DOHH2 (cell line): ENCODE results near the gene IL1RAPL1.

Source experiments
- H3F3A ChIP-seq: fragments of 200-600 bp; sonication (generic), shearing (Covaris generic); 2 replicates; pipeline ENCODE4 v1.6.0; 2016; ENCODE audit warnings: antibody characterized with exemption, mild to moderate bottlenecking; ENCODE audit not compliant: control insufficient read depth, insufficient read depth
- H3K27ac ChIP-seq: fragments of 200-600 bp; sonication (generic); 2 replicates; pipeline ENCODE4 v1.5.1; 2014; ENCODE audit warnings: low read depth, mild to moderate bottlenecking, low read length, moderate library complexity
- H3K27me3 ChIP-seq: fragments of 200-600 bp; sonication (generic); 2 replicates; pipeline ENCODE4 v1.6.1; 2014; ENCODE audit warnings: mild to moderate bottlenecking, low read length, mixed read lengths; ENCODE audit not compliant: control insufficient read depth
- H3K36me3 ChIP-seq: fragments of 200-600 bp; sonication (generic); 2 replicates; pipeline ENCODE4 v1.6.1; 2014; ENCODE audit warnings: mild to moderate bottlenecking, low read length, moderate library complexity, mixed read lengths; ENCODE audit not compliant: control insufficient read depth
- H3K4me1 ChIP-seq: fragments of 200-600 bp; sonication (generic); 2 replicates; pipeline ENCODE4 v1.6.1; 2014; ENCODE audit warnings: mild to moderate bottlenecking, low read length, mixed read lengths; ENCODE audit not compliant: control insufficient read depth
- H3K4me2 ChIP-seq: fragments of 200-600 bp; sonication (generic); 2 replicates; pipeline ENCODE4 v1.6.0; 2014; ENCODE audit warnings: mild to moderate bottlenecking, low read length, moderate library complexity
- H3K4me3 ChIP-seq: fragments of 200-600 bp; sonication (generic); 2 replicates; pipeline ENCODE4 v1.5.1; 2014; ENCODE audit warnings: mild to moderate bottlenecking, low read length, mixed read lengths
- H3K79me2 ChIP-seq: fragments of 200-600 bp; sonication (generic); 2 replicates; pipeline ENCODE4 v1.6.1; 2014; ENCODE audit warnings: mild to moderate bottlenecking, low read length, mixed read lengths; ENCODE audit not compliant: control insufficient read depth
- H3K9me2 ChIP-seq: fragments of 200-600 bp; sonication (generic); replicated peaks from 2 replicates; pipeline ENCODE4 v1.6.1; 2014; ENCODE audit warnings: mild to moderate bottlenecking, low read length, mixed read lengths; ENCODE audit not compliant: control insufficient read depth
- H3K9me3 ChIP-seq: fragments of 200-600 bp; sonication (generic); 2 replicates; pipeline ENCODE4 v1.6.1; 2014; ENCODE audit warnings: antibody characterized with exemption, low read length, mixed read lengths; ENCODE audit not compliant: control insufficient read depth, insufficient read depth
- H4K20me1 ChIP-seq: fragments of 200-600 bp; sonication (generic); 2 replicates; pipeline ENCODE4 v1.6.0; 2014; ENCODE audit warnings: low read depth, mild to moderate bottlenecking, antibody characterized with exemption, low read length, moderate library complexity; ENCODE audit not compliant: control insufficient read depth, insufficient read depth
- EZH2phosphoT487 ChIP-seq: fragments of 200-600 bp; sonication (generic); IDR thresholded peaks from 2 replicates; pipeline ENCODE4 v1.6.1; 2017; ENCODE audit warnings: borderline replicate concordance, mild to moderate bottlenecking, antibody characterized with exemption, low read length, moderate library complexity, mixed read lengths
- TF ChIP-seq, protein P1 (sequence below): fragments of 200-600 bp; sonication (generic); IDR thresholded peaks from one replicate; pipeline ENCODE4 v1.5.1; 2014; ENCODE audit warnings: antibody characterized with exemption, mild to moderate bottlenecking, low read depth, low read length; ENCODE audit not compliant: poor library complexity, severe bottlenecking

The IL1RAPL1 gene

DNA sequence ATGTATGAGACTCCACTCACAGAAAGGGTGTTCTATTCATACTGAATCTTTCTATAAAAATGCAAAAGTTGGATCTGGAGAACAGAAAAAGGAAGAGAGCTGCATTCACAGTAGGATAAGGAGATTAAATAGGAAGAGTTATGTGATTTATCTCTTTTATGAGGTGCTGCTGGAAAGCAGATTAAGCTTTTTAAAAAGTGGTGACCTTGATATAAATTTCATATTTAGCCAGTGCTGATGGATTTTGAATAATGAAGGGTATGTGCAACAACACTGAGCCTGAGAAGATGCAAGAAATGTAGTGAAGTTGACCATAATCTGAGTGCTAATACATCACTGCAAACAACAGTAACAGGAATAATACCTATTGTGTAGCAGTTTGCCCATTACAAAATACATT, 795.6 kb downstream of the IL1RAPL1 start:
- Histone ChIP-seq H3K9me2 (no peaks in the 10 kb centered on the region), H4K20me1 (no peaks in the 10 kb centered on the region)

DNA sequence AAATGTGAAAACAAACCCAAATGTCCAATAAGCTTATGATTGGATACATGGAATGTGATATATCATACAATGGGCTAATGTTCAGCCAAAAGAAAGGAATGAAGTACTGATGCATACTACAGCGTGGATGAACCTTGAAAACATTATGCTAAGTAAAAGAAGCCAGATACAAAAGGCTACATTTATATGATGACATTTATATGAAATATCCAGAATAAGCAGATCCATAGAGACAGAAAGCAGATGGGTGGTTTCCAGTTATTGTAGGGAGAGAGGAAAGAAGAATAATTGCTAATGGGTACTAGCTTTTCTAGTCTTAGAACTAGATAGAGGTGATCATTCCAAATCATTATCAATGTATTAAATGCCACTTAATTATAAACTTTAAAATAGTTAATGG, 801.3 kb downstream of the IL1RAPL1 start:
- Histone ChIP-seq H3K27me3 (no peaks in the 10 kb centered on the region), H3K27ac (no peak overlapping the region), H3K36me3 (no peaks in the 10 kb centered on the region), H3K4me1 (no peaks in the 10 kb centered on the region), H3K4me2 (no peak overlapping the region), H3F3A (no peaks in the 10 kb centered on the region), H3K9me2 (no peaks in the 10 kb centered on the region), H4K20me1 (no peaks in the 10 kb centered on the region), H3K79me2 (no peaks in the 10 kb centered on the region), H3K9me3 (no peaks in the 10 kb centered on the region), H3K4me3 (no peak overlapping the region)
- TF ChIP-seq EZH2phosphoT487: no peak
- TF ChIP-seq, protein P1, sequence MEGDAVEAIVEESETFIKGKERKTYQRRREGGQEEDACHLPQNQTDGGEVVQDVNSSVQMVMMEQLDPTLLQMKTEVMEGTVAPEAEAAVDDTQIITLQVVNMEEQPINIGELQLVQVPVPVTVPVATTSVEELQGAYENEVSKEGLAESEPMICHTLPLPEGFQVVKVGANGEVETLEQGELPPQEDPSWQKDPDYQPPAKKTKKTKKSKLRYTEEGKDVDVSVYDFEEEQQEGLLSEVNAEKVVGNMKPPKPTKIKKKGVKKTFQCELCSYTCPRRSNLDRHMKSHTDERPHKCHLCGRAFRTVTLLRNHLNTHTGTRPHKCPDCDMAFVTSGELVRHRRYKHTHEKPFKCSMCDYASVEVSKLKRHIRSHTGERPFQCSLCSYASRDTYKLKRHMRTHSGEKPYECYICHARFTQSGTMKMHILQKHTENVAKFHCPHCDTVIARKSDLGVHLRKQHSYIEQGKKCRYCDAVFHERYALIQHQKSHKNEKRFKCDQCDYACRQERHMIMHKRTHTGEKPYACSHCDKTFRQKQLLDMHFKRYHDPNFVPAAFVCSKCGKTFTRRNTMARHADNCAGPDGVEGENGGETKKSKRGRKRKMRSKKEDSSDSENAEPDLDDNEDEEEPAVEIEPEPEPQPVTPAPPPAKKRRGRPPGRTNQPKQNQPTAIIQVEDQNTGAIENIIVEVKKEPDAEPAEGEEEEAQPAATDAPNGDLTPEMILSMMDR: no peak

More for the DNA sequence above, 795.6 kb downstream of the IL1RAPL1 start:
- H3K4me2 ChIP-seq: no peak overlapping the region
- TF ChIP-seq, protein P1: no peak
- TF ChIP-seq EZH2phosphoT487: no peak
- no peaks in the 10 kb centered on the region for H3K27me3 ChIP-seq
- no peaks in the 10 kb centered on the region for H3F3A ChIP-seq
- H3K4me1 ChIP-seq: no peaks in the 10 kb centered on the region
- no peak overlapping the region for H3K4me3 ChIP-seq
- no peak overlapping the region for H3K27ac ChIP-seq
- no peaks in the 10 kb centered on the region for H3K9me3 ChIP-seq
- no peaks in the 10 kb centered on the region for H3K79me2 ChIP-seq
- H3K36me3 ChIP-seq: no peaks in the 10 kb centered on the region

DNA sequence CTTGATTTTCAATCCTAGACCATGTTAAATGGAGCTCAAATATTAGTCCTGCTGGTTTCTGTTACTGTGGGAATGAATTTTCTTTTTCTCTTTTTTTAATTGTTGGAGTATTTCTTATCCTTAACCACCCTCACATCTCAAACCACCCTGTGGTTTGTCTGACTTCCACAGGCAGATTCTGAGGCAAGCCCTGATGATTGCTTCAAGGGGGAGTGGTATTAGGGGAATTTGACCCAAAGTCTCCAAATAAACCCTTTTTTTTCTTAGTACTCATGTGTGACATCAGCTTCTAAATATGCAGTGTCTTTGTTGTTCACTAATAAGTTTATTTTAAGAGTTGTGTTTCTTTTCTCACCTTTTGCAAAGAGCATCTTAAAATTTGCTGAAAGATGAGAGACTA, 810.3 kb downstream of the IL1RAPL1 start:
- Histone ChIP-seq H3K4me1 (no peaks in the 10 kb centered on the region), H3K79me2 (no peaks in the 10 kb centered on the region)
- TF ChIP-seq, protein P1: no peak
- no peak for TF ChIP-seq EZH2phosphoT487

DNA sequence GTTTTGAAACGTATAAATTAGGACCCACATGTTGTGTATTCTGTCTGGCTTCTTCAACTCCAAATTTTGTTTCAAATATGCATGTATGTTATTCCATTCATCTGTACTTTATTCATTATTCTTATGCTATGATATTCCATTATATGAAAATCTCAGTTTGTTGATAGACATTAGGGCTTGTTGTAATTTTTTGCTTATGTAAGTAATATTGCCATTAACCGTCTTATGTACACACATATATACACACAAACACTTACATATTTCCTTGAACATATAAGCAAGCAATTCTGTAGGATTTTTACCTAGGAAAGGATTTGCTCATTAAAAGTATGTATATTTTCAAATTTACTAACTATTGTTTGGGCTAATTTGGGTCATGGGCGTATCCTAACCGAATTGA, 820.1 kb downstream of the IL1RAPL1 start:
- Histone ChIP-seq H4K20me1 (no peaks in the 10 kb centered on the region), H3K9me3 (no peaks in the 10 kb centered on the region), H3K4me1 (no peaks in the 10 kb centered on the region), H3K27ac (no peak overlapping the region), H3K4me2 (no peak overlapping the region), H3K9me2 (no peaks in the 10 kb centered on the region), H3K27me3 (no peaks in the 10 kb centered on the region), H3K36me3 (no peaks in the 10 kb centered on the region), H3K79me2 (no peaks in the 10 kb centered on the region), H3K4me3 (no peak overlapping the region), H3F3A (no peaks in the 10 kb centered on the region)
- TF ChIP-seq EZH2phosphoT487: no peak
- TF ChIP-seq, protein P1: no peak

More for the DNA sequence above, 810.3 kb downstream of the IL1RAPL1 start:
- no peaks in the 10 kb centered on the region for H3F3A ChIP-seq
- H3K9me2 ChIP-seq: no peaks in the 10 kb centered on the region
- no peak overlapping the region for H3K4me2 ChIP-seq
- H3K4me3 ChIP-seq: no peak overlapping the region
- no peak overlapping the region for H3K27ac ChIP-seq
- H4K20me1 ChIP-seq: no peaks in the 10 kb centered on the region
- no peaks in the 10 kb centered on the region for H3K27me3 ChIP-seq
- no peaks in the 10 kb centered on the region for H3K36me3 ChIP-seq
- no peaks in the 10 kb centered on the region for H3K9me3 ChIP-seq
